Loucy (cell line): ENCODE measurements around the gene ZNF341.

Experiments
- EZH2phosphoT487 ChIP-seq: fragments of 200-600 bp; IDR thresholded peaks from 2 replicates; pipeline ENCODE4 v1.6.1; 2018; ENCODE audit warnings: antibody characterized with exemption, mild to moderate bottlenecking, moderate library complexity, borderline replicate concordance
- TF ChIP-seq, protein P1 (sequence below): fragments of 200-600 bp; sonication (generic); conservative IDR thresholded peaks from 2 replicates; pipeline ENCODE4 v1.5.1; 2014; ENCODE audit warnings: mild to moderate bottlenecking, antibody characterized with exemption, low read length

DNA sequence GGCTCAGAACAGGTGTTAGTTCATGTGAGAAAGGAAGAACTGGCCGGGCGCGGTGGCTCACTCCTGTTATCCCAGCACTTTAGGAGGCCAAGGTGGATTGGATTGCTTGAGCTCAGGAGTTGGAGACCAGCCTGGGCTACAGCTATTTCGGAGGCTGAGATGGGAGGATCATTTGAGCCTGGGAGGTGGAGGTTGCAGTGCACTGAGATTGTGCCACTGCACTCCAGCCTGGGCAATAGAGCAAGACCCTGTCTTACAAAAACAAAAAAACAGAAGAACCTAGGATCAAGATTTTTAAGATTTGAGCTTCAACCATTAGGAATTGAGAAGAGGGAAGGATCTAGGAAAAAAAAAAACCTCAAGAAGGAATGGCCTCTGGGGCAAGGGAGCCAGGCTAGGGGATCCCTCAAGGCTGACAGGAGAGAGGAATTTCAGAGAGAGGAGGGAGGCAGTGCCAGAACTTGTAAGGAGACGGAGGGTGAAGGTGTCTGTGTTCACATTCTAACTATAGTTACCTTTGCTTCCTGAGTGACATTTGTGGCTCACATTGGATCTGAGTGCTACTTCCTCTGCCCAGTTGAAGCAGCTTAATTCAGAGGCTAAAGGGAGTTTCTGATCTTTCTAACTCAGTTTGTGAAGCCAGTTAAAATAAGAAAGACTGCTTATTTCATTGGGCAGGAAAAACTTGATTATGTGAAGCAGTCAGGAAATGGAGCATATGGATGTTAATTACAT lies 105.5 kb downstream of the ZNF341 start:
- TF ChIP-seq, protein P1, sequence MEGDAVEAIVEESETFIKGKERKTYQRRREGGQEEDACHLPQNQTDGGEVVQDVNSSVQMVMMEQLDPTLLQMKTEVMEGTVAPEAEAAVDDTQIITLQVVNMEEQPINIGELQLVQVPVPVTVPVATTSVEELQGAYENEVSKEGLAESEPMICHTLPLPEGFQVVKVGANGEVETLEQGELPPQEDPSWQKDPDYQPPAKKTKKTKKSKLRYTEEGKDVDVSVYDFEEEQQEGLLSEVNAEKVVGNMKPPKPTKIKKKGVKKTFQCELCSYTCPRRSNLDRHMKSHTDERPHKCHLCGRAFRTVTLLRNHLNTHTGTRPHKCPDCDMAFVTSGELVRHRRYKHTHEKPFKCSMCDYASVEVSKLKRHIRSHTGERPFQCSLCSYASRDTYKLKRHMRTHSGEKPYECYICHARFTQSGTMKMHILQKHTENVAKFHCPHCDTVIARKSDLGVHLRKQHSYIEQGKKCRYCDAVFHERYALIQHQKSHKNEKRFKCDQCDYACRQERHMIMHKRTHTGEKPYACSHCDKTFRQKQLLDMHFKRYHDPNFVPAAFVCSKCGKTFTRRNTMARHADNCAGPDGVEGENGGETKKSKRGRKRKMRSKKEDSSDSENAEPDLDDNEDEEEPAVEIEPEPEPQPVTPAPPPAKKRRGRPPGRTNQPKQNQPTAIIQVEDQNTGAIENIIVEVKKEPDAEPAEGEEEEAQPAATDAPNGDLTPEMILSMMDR = no peak
- no peak for TF ChIP-seq EZH2phosphoT487
